Activated CD8-positive, alpha-beta memory T cell treated with anti-CD3 and anti-CD28 coated beads for 48 hours (primary cell): ENCODE results near the gene TTR.

Experiments
- DNase-seq, 3 experiments: peaks; one replicate each; pipeline ENCODE4 v3.0.0-alpha.2; 2020; ENCODE audit warnings: low read depth in 2 of 3, low spot score in 2 of 3

The TTR gene

DNA sequence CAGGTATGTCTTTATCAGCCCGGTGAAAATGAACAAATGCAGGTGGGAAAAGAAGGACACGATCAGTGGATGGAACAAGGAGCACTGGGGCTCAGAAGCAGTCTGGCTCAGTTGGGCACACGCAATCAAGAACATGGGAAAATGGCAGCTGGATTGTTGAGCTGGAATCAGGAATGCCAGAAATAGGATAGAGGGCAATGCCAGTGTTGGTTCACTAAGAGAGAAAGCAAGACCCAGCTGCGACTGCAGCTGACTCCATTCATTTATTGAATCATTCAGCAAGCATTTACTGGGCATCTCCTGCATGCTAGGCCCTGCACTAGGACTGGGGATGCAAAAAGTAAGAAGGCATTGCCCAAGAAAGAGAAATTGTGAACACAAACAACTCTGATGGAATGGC, 13.6 kb upstream of the TTR start:
- DNase-seq: no peak

- no peak for DNase-seq
Observed at GRCh38 chr18:31579375-31579774, 12.3 kb upstream of the TTR start.

DNA sequence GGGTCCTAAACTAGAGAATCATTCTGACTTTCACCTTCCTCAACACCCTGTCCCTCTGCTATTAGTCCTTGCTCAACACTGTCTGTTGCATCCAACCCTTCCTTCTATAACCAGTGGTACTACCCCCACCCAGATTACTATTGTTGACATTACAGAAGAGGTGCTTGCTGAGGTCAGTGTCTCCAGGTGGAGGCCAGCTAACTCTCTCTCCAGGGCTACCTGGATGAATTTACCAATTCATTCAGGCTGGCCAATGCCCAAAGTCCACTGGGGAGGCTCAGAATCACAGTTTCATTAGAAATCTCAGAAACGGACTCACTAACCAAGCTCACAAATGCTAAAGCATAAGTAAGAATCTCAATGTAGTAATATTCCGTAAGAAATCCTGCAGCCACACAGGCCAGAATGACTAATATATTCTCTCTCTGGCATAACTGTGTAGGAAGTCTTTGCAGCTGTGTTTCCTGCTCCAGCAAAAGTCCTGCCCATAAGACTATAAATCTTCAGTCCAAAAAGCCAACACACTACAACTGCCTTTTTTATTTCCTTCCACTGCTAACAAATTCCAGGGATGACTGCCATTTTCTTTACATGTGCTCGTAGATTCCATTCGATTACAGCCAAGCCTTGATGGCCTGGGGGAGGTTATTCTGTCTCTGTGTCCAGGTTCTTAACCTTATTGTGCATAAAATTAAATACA, 10.0 kb upstream of the TTR start:
- DNase-seq: no peak

DNA sequence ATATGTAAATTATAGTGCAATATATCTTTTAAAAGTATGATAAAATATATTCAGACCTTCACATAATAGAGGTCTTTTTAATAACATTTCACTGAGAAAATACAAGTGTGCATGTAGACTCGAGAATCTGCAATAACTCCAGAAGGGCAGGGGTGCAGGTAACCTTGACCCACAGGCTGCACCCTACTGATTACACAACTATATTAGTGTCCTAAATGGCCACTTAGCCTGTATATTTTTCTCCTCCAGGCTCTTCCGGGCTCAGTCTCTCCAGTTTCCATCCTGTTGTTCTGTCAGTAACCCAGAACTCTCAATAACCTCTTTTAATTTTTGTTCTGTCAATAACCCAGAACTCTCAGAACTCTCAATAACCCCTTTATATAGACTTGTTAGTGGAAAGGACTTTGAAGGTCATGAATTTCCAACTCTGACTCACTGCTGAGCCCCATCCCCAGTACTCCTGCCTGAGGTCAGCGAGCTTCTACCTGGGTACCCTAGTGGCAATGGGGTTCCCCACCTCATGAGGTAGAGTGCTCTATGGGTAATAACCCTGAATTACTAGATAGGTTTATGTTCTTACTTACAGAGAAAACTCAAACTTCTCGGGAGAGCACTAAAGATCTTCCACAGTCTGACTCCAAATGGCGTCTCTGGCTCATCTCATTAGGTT, 8.4 kb upstream of the TTR start:
- DNase-seq: no peak

DNA sequence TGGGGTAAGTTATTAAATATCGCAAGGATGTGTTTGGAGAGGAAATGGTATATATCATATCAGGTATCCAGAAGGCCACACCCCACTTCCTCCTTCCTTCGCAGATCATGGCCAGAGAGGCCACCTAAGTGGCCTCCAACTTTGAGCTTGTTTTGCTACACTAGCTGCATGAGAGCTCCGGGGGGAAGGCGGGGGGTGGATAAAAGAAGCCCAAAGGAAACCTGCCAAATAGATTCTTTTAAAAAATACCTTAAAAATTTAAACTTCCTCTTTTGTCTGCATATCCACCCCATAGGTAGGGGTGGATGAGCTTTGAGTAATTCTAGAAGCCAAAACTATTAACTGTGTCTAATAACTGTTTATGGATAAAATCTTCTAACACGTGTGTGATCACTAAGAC, 5.7 kb upstream of the TTR start:
- DNase-seq: no peak

- DNase-seq: no peak
Observed at GRCh38 chr18:31586616-31587015, 5.1 kb upstream of the TTR start.

- no peak for DNase-seq
Observed at GRCh38 chr18:31587529-31587928, 4.1 kb upstream of the TTR start.

DNA sequence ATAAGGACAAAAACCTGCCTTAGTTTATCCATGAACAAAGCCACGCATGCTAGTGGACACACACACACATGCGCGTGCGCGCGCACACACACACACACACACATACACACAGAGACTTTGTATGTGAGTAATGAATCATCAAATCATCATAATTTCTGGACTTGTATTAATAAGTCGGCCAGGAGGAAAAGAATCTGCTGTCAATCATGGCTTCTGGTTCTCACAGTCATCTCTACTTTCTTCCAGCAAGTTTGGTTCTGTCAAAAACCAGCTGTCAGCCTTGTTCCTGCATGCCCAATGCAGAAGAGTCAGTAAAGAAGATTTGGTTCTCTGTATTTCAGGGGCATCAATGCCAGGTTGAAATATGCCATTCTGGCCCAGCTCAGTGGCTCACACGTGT, 1.1 kb upstream of the TTR start:
- DNase-seq: no peak

DNA sequence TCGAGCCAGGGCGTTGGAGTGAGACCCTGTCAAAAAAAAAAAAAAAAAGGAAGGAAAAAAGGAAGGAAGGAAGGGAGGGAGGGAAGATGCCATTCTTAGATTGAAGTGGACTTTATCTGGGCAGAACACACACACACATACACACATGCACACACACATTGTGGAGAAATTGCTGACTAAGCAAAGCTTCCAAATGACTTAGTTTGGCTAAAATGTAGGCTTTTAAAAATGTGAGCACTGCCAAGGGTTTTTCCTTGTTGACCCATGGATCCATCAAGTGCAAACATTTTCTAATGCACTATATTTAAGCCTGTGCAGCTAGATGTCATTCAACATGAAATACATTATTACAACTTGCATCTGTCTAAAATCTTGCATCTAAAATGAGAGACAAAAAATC, 564 bp upstream of the TTR start:
- DNase-seq: no peak

DNA sequence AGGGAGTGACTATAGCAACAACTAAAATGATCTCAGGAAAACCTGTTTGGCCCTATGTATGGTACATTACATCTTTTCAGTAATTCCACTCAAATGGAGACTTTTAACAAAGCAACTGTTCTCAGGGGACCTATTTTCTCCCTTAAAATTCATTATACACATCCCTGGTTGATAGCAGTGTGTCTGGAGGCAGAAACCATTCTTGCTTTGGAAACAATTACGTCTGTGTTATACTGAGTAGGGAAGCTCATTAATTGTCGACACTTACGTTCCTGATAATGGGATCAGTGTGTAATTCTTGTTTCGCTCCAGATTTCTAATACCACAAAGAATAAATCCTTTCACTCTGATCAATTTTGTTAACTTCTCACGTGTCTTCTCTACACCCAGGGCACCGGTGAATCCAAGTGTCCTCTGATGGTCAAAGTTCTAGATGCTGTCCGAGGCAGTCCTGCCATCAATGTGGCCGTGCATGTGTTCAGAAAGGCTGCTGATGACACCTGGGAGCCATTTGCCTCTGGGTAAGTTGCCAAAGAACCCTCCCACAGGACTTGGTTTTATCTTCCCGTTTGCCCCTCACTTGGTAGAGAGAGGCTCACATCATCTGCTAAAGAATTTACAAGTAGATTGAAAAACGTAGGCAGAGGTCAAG, 955 bp downstream of the TTR start:
- no peak for DNase-seq

DNA sequence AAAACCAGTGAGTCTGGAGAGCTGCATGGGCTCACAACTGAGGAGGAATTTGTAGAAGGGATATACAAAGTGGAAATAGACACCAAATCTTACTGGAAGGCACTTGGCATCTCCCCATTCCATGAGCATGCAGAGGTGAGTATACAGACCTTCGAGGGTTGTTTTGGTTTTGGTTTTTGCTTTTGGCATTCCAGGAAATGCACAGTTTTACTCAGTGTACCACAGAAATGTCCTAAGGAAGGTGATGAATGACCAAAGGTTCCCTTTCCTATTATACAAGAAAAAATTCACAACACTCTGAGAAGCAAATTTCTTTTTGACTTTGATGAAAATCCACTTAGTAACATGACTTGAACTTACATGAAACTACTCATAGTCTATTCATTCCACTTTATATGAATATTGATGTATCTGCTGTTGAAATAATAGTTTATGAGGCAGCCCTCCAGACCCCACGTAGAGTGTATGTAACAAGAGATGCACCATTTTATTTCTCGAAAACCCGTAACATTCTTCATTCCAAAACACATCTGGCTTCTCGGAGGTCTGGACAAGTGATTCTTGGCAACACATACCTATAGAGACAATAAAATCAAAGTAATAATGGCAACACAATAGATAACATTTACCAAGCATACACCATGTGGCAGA, 3.6 kb downstream of the TTR start:
- no peak for DNase-seq

- DNase-seq: no peak
Observed at GRCh38 chr18:31596081-31596872, 4.6 kb downstream of the TTR start.

DNA sequence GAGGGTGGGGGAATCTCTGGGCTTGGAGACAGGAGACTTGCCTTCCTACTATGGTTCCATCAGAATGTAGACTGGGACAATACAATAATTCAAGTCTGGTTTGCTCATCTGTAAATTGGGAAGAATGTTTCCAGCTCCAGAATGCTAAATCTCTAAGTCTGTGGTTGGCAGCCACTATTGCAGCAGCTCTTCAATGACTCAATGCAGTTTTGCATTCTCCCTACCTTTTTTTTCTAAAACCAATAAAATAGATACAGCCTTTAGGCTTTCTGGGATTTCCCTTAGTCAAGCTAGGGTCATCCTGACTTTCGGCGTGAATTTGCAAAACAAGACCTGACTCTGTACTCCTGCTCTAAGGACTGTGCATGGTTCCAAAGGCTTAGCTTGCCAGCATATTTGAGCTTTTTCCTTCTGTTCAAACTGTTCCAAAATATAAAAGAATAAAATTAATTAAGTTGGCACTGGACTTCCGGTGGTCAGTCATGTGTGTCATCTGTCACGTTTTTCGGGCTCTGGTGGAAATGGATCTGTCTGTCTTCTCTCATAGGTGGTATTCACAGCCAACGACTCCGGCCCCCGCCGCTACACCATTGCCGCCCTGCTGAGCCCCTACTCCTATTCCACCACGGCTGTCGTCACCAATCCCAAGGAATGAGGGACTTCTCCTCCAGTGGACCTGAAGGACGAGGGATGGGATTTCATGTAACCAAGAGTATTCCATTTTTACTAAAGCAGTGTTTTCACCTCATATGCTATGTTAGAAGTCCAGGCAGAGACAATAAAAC, 6.5 kb downstream of the TTR start:
- DNase-seq: no peak

DNA sequence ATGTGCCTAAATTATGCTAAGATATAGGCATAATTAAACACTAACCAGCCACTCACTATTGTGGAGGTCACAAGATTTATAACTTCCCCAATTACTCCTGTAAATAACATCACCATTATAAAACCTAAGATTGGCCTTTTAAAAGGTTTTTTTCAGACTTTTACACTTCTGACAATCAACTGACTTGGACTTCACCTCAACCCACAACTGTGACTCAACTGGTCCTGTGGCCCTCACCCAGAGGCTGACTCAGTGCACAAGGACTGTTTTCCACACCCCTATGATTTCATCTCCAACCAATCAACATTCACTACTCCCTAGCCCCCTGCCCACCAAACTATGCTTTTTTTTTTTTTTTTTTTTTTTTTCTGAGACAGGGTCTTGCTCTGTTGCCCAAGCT, 11.6 kb downstream of the TTR start:
- DNase-seq: no peak

GRCh38 chr18:31606265-31606664, 14.6 kb downstream of the TTR start:
- no peak for DNase-seq

- DNase-seq: no peak
Observed at GRCh38 chr18:31607384-31607783, 15.7 kb downstream of the TTR start.

DNA sequence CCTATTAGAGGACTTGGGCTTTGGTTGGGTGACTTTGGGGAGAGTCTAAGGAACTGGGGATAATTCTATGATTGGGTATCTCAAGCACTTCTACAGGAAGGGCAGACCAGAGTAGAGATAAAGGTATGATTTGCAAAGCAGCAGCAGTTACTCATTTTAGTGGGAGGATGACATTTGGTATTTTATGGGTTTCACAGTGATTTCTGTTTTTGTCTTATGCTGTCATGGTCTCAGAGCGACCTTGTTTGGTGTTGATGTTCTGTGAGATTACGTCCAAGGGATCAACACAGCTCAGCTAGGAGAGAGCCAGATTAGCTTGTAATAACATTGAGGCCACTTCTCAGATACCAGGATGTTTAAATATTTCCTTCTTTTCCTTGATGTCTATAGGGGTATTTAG, 18.2 kb downstream of the TTR start:
- no peak for DNase-seq

DNA sequence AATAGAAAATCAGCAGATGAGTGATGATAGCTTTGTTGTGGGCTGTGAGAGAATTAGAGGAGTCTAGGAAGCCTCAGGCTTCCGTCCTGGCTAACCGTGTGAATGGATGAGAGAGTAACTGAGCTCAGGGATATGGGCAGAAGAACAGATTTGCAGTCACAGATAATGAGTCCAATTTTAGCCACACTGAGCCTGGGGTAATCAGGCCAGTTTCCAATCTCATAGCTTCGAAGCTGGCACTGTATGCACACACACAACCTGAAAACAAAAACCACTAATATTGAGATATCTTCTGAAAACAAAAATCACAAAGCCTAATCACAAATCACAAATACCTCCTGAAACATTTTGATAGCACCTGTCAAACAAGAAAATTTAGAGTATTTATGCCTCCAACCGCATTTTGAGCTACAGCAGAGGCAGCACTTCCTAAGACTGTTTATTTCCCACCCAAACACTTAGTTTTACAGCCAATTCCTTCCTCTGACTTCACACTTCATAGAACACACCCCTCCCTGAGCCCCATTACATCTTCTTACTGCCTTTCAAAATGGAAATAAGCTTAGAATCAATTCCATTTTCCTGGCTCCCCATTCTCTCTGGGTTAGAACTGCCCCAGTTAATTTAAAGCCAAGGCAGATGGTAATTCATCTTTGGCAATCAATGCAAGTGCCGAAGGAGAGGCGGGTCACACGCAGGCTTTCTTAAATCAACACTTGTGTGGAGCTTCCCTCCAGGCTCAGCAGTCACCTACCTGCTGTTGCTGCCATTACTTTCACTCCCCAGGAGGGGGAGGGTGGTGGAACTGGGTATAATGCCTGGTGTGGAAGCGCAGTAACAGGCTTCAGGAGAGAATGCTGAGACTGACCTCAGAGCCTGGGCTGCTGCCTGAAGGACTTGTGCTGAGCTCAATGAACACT, 18.9 kb downstream of the TTR start:
- DNase-seq: no peak

DNA sequence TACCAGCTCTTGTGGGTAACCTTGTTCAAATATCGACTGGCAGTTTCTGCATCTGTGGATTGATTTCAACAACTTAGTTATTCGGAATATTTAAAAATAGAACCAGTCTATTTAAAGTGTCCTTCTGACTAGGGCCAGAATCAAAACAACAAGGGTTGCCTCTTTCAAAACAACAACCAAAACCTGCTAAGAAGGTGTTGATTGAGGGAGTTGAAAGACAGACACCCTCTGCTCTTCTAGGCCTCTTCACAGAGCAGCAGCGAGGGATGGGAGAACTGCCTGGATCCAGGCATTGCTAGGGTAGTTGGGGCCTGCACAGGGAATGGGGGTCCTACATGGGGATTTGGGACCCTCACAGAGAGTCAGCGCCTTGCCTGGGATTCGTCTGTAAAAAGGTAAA, 19.8 kb downstream of the TTR start:
- DNase-seq: no peak
